Neural crest cell (in vitro differentiated cells): ENCODE measurements around the gene SMIM28. TPM values are rescaled to one million over a fixed set of nuclear protein-coding genes. Genes with fewer than 3 reads are reported as not detected.

Experiments
- DNase-seq: peaks from one replicate; pipeline ENCODE4 v3.0.0; 2021; ENCODE audit warnings: low read depth, mixed read lengths, low spot score
- H3K27ac Mint-ChIP-seq: one replicate; pipeline ENCODE4 v1.8.0; 2021; ENCODE audit warnings: mild to moderate bottlenecking, mixed read lengths; ENCODE audit not compliant: unreplicated experiment
- H3K27me3 Mint-ChIP-seq: 2 replicates; pipeline ENCODE4 v1.8.0; 2021; ENCODE audit warnings: low read depth, mild to moderate bottlenecking, mixed read lengths
- H3K36me3 Mint-ChIP-seq: 2 replicates; pipeline ENCODE4 v1.8.0; 2021; ENCODE audit warnings: low read depth, mild to moderate bottlenecking, mixed read lengths
- H3K4me1 Mint-ChIP-seq: 2 replicates; pipeline ENCODE4 v1.8.0; 2021; ENCODE audit warnings: mixed read lengths
- H3K4me3 Mint-ChIP-seq: one replicate; pipeline ENCODE4 v1.8.0; 2021; ENCODE audit warnings: mild to moderate bottlenecking, mixed read lengths
- H3K9me3 Mint-ChIP-seq: 2 replicates; pipeline ENCODE4 v1.8.0; 2021; ENCODE audit warnings: mixed read lengths
- CTCF ChIP-seq: fragments of 200-600 bp; sonication (generic); conservative IDR thresholded peaks from 2 replicates; pipeline ENCODE4 v1.5.0; 2021; ENCODE audit warnings: antibody characterized with exemption, mild to moderate bottlenecking
- total RNA-seq: library from RNA; stranded (reverse); gene quantifications from 2 replicates; pipeline ENCODE4 v1.2.1, GENCODE V29; 2021

SMIM28 gene
- total RNA-seq, 1 donor from 2014 or later = not detected

- Mint-ChIP-seq H3K36me3 (no peaks in the 10 kb centered on the region), H3K4me3 (no peak overlapping the region), H3K27me3 (no peaks in the 10 kb centered on the region), H3K4me1 (peaks cover 10% of the 10 kb centered on the region), H3K9me3 (no peaks in the 10 kb centered on the region), H3K27ac (no peak overlapping the region)
- TF ChIP-seq CTCF = no peak
- no peak for DNase-seq
Measured at GRCh38 chr6:138374815-138375214, 2.9 kb upstream of the SMIM28 start.

- no peaks in the 10 kb centered on the region for H3K27me3 Mint-ChIP-seq
- H3K36me3 Mint-ChIP-seq = no peaks in the 10 kb centered on the region
Measured at GRCh38 chr6:138377042-138377441, 663 bp upstream of the SMIM28 start.

GRCh38 chr6:138378463-138378862 lies 758 bp downstream of the SMIM28 start:
- no peaks in the 10 kb centered on the region for H3K4me1 Mint-ChIP-seq
- no peak for DNase-seq
- no peak overlapping the region for H3K27ac Mint-ChIP-seq
- no peaks in the 10 kb centered on the region for H3K9me3 Mint-ChIP-seq
- no peaks in the 10 kb centered on the region for H3K27me3 Mint-ChIP-seq
- no peaks in the 10 kb centered on the region for H3K36me3 Mint-ChIP-seq
- H3K4me3 Mint-ChIP-seq = no peak overlapping the region
- no peak for TF ChIP-seq CTCF

More at GRCh38 chr6:138377042-138377441, 663 bp upstream of the SMIM28 start:
- DNase-seq = no peak
- no peak for TF ChIP-seq CTCF
- H3K4me3 Mint-ChIP-seq = no peak overlapping the region
- H3K27ac Mint-ChIP-seq = no peak overlapping the region
- H3K4me1 Mint-ChIP-seq = peaks cover 4% of the 10 kb centered on the region
- no peaks in the 10 kb centered on the region for H3K9me3 Mint-ChIP-seq

DNA sequence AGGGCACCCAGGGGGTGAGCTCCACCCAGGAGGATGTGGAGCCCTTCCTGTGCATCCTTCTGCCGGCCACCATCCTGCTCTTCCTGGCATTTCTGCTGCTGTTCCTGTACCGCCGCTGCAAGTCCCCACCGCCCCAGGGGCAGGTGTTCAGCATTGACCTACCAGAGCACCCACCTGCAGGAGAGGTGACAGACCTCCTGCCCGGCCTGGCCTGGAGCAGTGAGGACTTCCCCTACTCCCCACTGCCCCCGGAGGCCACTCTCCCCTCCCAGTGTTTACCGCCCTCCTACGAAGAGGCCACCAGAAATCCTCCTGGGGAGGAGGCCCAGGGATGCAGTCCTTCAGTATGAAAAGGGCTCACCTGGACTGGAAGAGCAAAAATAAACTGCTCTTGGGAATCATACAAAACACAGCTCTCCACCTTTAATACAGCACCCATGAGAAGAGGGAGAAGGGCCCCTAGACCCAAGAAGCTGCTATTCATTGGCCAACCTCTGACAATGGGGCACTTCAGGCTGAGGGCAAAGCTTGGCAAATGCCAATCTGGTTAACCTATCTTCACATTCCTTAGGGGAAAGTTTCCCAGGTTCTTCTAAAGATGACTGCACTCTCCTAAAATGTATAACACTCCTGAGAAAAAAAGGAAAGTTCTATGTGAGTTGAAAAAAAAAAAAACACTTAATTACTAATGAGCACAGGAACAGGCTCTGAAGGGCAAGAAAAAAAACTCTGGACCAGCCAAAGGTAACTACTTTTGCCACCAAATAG lies 5.0 kb downstream of the SMIM28 start:
- H3K4me1 Mint-ChIP-seq = no peaks in the 10 kb centered on the region
- no peak for TF ChIP-seq CTCF
- H3K4me3 Mint-ChIP-seq = no peak overlapping the region
- H3K27me3 Mint-ChIP-seq = no peaks in the 10 kb centered on the region
- no peaks in the 10 kb centered on the region for H3K36me3 Mint-ChIP-seq
- DNase-seq = no peak
- H3K27ac Mint-ChIP-seq = no peak overlapping the region
- no peaks in the 10 kb centered on the region for H3K9me3 Mint-ChIP-seq

- Mint-ChIP-seq H3K27me3 (no peaks in the 10 kb centered on the region), H3K9me3 (no peaks in the 10 kb centered on the region), H3K4me1 (no peaks in the 10 kb centered on the region), H3K4me3 (no peak overlapping the region), H3K36me3 (no peaks in the 10 kb centered on the region), H3K27ac (no peak overlapping the region)
- TF ChIP-seq CTCF = no peak
- no peak for DNase-seq
Measured at GRCh38 chr6:138383776-138384175, 6.1 kb downstream of the SMIM28 start.
